ENCODE results near the gene UQCC5.

Gene UQCC5

GRCh38 chr3:52516509-52517195 is 19.8 kb upstream of the UQCC5 start:
- no peaks in the 10 kb centered on the region for H3K9me3 ChIP-seq (ENCODE audit: control insufficient read depth, insufficient read depth, low read depth, low read length)
- H3K36me3 ChIP-seq (ENCODE audit: control insufficient read depth in 2 of 2, insufficient read depth in 1 of 2, low read length in 2 of 2), result no peaks in the 10 kb centered on the region
- H3K27ac ChIP-seq (ENCODE audit: extremely low read depth, low read depth, low read length), result no peak overlapping the region
- ChIA-PET CTCF (interaction anchor here (2.2 kb wide), 1 partner anchor 35 kb away, joined by 5 read pairs; no protein-coding TSS in a partner anchor), POLR2A (no interaction called here)
- no peak overlapping the region for H3K4me3 ChIP-seq (ENCODE audit: low read depth, low read length)
- no peaks in the 10 kb centered on the region for H3K4me1 ChIP-seq (ENCODE audit: control insufficient read depth, insufficient read depth, low read length)
- no peak for TF ChIP-seq EGR2 (tag by site-specific recombination; IDR thresholded peaks at IDR 0.05; ENCODE audit: low read depth)
- no peak for TF ChIP-seq IKZF3 (tag by site-specific recombination; IDR thresholded peaks at IDR 0.05)
- TF ChIP-seq, protein P1, sequence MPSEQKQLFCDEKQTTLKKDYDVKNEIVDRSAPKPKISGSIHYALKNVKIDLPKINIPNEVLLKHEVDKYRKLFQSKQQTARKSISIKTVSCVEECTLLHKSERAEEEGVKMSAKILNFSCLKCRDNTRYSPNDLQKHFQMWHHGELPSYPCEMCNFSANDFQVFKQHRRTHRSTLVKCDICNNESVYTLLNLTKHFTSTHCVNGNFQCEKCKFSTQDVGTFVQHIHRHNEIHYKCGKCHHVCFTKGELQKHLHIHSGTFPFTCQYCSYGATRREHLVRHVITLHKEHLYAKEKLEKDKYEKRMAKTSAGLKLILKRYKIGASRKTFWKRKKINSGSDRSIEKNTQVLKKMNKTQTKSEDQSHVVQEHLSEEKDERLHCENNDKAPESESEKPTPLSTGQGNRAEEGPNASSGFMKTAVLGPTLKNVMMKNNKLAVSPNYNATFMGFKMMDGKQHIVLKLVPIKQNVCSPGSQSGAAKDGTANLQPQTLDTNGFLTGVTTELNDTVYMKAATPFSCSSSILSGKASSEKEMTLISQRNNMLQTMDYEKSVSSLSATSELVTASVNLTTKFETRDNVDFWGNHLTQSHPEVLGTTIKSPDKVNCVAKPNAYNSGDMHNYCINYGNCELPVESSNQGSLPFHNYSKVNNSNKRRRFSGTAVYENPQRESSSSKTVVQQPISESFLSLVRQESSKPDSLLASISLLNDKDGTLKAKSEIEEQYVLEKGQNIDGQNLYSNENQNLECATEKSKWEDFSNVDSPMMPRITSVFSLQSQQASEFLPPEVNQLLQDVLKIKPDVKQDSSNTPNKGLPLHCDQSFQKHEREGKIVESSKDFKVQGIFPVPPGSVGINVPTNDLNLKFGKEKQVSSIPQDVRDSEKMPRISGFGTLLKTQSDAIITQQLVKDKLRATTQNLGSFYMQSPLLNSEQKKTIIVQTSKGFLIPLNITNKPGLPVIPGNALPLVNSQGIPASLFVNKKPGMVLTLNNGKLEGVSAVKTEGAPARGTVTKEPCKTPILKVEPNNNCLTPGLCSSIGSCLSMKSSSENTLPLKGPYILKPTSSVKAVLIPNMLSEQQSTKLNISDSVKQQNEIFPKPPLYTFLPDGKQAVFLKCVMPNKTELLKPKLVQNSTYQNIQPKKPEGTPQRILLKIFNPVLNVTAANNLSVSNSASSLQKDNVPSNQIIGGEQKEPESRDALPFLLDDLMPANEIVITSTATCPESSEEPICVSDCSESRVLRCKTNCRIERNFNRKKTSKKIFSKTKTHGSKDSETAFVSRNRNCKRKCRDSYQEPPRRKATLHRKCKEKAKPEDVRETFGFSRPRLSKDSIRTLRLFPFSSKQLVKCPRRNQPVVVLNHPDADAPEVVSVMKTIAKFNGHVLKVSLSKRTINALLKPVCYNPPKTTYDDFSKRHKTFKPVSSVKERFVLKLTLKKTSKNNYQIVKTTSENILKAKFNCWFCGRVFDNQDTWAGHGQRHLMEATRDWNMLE (tag by site-specific recombination; conservative IDR thresholded peaks at IDR 0.05; ENCODE audit: low read depth), result no peak
- TF ChIP-seq KLF10 (tag by site-specific recombination; IDR thresholded peaks at IDR 0.05), result no peak
- TF ChIP-seq ZNF677 (tag by site-specific recombination; IDR thresholded peaks at IDR 0.05), result no peak
- TF ChIP-seq, protein P2, sequence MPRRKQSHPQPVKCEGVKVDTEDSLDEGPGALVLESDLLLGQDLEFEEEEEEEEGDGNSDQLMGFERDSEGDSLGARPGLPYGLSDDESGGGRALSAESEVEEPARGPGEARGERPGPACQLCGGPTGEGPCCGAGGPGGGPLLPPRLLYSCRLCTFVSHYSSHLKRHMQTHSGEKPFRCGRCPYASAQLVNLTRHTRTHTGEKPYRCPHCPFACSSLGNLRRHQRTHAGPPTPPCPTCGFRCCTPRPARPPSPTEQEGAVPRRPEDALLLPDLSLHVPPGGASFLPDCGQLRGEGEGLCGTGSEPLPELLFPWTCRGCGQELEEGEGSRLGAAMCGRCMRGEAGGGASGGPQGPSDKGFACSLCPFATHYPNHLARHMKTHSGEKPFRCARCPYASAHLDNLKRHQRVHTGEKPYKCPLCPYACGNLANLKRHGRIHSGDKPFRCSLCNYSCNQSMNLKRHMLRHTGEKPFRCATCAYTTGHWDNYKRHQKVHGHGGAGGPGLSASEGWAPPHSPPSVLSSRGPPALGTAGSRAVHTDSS (tag by site-specific recombination; IDR thresholded peaks at IDR 0.05), result no peak
- no peak for TF ChIP-seq OVOL3 (tag by site-specific recombination; IDR thresholded peaks at IDR 0.05)
- TF ChIP-seq MZF1 (tag by site-specific recombination; IDR thresholded peaks at IDR 0.05; ENCODE audit: borderline replicate concordance), result no peak
- no peak for TF ChIP-seq ZNF24 (tag by site-specific recombination; IDR thresholded peaks at IDR 0.05)
- no peak for TF ChIP-seq CTCF (tag by site-specific recombination; IDR thresholded peaks at IDR 0.05)
- no peak for TF ChIP-seq ZNF404 (tag by site-specific recombination; IDR thresholded peaks at IDR 0.05)
- TF ChIP-seq, protein P3, sequence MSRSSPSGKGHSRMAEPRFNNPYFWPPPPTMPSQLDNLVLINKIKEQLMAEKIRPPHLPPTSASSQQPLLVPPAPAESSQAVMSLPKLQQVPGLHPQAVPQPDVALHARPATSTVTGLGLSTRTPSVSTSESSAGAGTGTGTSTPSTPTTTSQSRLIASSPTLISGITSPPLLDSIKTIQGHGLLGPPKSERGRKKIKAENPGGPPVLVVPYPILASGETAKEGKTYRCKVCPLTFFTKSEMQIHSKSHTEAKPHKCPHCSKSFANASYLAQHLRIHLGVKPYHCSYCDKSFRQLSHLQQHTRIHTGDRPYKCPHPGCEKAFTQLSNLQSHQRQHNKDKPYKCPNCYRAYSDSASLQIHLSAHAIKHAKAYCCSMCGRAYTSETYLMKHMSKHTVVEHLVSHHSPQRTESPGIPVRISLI (tag by site-specific recombination; IDR thresholded peaks at IDR 0.05), result no peak
- TF ChIP-seq ZNF416 (tag by site-specific recombination; IDR thresholded peaks at IDR 0.05), result no peak
- no peak for TF ChIP-seq ZNF473 (tag by site-specific recombination; IDR thresholded peaks at IDR 0.05)
- TF ChIP-seq ZNF169 (tag by site-specific recombination; IDR thresholded peaks at IDR 0.05), result no peak
- no peak for TF ChIP-seq ZNF707 (tag by site-specific recombination; IDR thresholded peaks at IDR 0.05)
